Ectodermal cell (in vitro differentiated cells): ENCODE measurements around the gene BAIAP2.

ENCODE experiments used
- H3K27ac ChIP-seq: 2 replicates; pipeline ENCODE4 v1.7.0; 2013; ENCODE audit warnings: mild to moderate bottlenecking, low read depth, low read length; ENCODE audit not compliant: insufficient read depth, poor library complexity, severe bottlenecking
- H3K27me3 ChIP-seq: 2 replicates; pipeline ENCODE4 v1.7.0; 2013; ENCODE audit warnings: mild to moderate bottlenecking, low read length; ENCODE audit not compliant: insufficient read depth, control insufficient read depth, poor library complexity, severe bottlenecking
- H3K36me3 ChIP-seq: one replicate; pipeline ENCODE4 v1.7.0; 2013; ENCODE audit warnings: low read length; ENCODE audit not compliant: control insufficient read depth, insufficient read depth
- H3K4me1 ChIP-seq: one replicate; pipeline ENCODE4 v1.7.0; 2013; ENCODE audit warnings: low read length; ENCODE audit not compliant: control insufficient read depth, insufficient read depth
- H3K4me3 ChIP-seq: 2 replicates; pipeline ENCODE4 v1.7.0; 2013; ENCODE audit warnings: low read depth, low read length, control low read depth; ENCODE audit not compliant: insufficient read depth
- H3K9me3 ChIP-seq: 2 replicates; pipeline ENCODE4 v1.7.0; 2013; ENCODE audit warnings: mild to moderate bottlenecking, low read length, moderate library complexity; ENCODE audit not compliant: control insufficient read depth
- WGBS, 2 experiments: methylation state at CpG; one replicate each; pipeline ENCODE4 v1.1.7; 2013; ENCODE audit warnings: missing lambda C conversion rate in 2 of 2; 5-methylcytosine and 5-hydroxymethylcytosine counted together

The BAIAP2 gene

DNA sequence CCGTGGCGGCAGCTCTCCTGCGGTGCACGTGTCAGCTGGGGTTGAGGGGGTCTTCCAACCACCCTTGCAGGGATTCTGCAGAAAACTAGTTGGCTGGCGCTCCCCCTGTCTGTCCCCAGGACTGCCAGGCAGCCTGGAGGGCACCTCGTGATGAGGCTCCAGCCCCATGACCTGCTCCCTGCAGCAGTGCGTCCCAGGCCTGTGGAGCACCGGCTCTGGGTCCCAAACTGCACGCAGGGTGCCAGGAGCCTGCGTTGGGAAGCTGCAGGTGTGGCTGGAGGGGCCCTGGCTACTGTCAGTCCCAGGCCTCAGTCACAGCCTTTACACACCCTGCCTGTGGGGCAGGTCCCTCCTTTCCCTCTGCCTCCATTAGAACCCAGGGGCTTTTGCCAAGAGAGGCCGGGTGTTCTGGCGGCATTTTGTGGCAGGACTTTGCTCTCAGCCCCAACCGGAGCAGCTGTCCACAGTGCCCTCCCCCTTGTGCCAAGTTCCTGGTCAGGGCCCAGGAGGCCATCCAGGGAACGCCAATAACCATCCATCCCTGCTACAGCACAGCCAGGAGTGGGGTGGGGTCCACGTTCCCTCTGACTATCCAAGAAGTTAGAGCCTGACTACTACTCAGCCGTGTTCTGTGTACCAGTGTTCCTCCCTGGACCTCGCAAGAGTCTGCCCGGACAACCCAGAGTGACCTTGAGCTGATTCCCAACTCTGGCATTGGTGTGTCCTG lies 34.2 kb upstream of the BAIAP2 start:
- Histone ChIP-seq H3K9me3 (no peaks in the 10 kb centered on the region), H3K4me1 (no peaks in the 10 kb centered on the region), H3K36me3 (peaks cover 12% of the 10 kb centered on the region), H3K27ac (no peak overlapping the region), H3K27me3 (peaks cover 34% of the 10 kb centered on the region), H3K4me3 (no peak overlapping the region)
- 92 to 93% methylated on average over 18 of the region's 18 CpGs for WGBS, 2 experiments

DNA sequence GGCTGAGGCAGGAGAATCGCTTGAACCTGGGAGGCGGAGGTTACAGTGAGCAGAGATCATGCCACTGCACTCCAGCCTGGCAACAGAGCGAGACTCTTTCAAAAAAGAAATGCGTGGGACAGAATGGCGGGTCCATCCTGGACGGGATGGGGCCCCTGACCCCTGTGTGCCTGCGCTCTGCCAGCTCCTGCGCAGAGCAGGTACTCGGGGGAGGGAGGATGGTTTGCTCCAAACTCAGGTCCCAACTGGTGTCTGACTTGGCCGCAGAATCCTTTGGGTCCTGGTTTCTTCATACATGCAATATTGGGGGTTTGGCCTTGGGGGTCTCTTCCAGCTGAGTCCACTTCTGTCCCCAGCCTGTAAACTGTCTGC lies 33.0 kb upstream of the BAIAP2 start:
- no peaks in the 10 kb centered on the region for H3K9me3 ChIP-seq
- no peak overlapping the region for H3K27ac ChIP-seq
- peaks cover 43% of the 10 kb centered on the region for H3K27me3 ChIP-seq
- no peak overlapping the region for H3K4me3 ChIP-seq
- WGBS, 2 experiments = 89 to 91% methylated on average over 10 of the region's 10 CpGs
- H3K36me3 ChIP-seq = peaks cover 10% of the 10 kb centered on the region
- no peaks in the 10 kb centered on the region for H3K4me1 ChIP-seq

DNA sequence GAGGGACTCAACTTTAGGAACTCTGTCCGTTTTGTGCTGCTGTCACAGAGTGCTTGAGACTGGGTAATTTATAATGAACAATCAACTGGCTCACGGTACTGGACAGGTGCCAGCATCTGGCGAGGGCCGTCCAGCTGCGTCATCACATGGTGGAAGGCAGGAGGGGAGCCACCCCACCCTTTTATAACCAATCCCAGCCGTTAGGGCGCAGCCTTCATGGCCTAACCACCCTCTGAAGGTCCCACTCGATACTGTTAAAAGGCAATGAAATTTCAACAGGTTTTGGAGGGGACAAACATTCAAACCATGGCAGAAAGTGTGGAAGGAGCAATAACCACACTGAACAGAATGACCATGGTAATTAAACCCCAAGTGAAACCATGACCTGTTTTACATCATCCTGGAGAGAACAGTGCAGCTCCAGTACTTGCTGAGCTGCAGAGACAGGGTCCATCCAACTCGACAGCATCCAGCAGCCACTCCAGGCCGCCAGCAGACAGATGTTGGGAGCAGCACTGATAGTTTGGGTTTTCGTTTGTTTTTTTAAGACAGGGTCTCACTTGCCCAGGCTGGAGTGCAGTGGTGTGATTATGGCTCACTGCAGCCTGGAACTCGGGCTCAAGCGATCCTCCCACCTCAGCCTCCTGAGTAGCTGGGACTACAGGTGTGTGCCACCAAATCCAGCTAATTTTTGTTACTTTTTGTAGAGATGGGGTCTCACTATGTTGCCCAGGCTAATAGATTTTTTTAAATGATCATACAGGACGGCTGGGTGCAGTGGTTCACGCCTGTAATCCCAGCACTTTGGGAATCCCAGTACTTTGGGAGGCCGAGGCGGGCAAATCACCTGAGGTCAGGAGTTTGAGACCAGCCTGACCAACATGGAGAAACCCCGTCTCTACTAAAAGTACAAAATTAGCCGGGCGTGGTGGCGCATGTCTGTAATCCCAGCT lies 32.3 kb upstream of the BAIAP2 start:
- peaks cover 46% of the 10 kb centered on the region for H3K27me3 ChIP-seq
- 83 to 87% methylated on average over 21 of the region's 21 CpGs for WGBS, 2 experiments
- H3K36me3 ChIP-seq = peaks cover 6% of the 10 kb centered on the region
- H3K4me3 ChIP-seq = no peak overlapping the region
- no peaks in the 10 kb centered on the region for H3K4me1 ChIP-seq
- H3K27ac ChIP-seq = no peak overlapping the region
- no peaks in the 10 kb centered on the region for H3K9me3 ChIP-seq

GRCh38 chr17:81003711-81004475 lies 31.1 kb upstream of the BAIAP2 start:
- H3K4me1 ChIP-seq = no peaks in the 10 kb centered on the region
- peaks cover 46% of the 10 kb centered on the region for H3K27me3 ChIP-seq
- no peaks in the 10 kb centered on the region for H3K36me3 ChIP-seq
- no peaks in the 10 kb centered on the region for H3K9me3 ChIP-seq
- H3K27ac ChIP-seq = no peak overlapping the region
- WGBS, 2 experiments = 5% methylated on average over 71 to 72 of the region's 72 CpGs
- peak overlapping the region; percentile 21 for H3K4me3 ChIP-seq

GRCh38 chr17:81006891-81007290 lies 28.1 kb upstream of the BAIAP2 start:
- H3K4me1 ChIP-seq = no peaks in the 10 kb centered on the region
- no peaks in the 10 kb centered on the region for H3K9me3 ChIP-seq
- no peaks in the 10 kb centered on the region for H3K36me3 ChIP-seq
- H3K27ac ChIP-seq = no peak overlapping the region
- H3K27me3 ChIP-seq = peaks cover 46% of the 10 kb centered on the region
- 77 to 90% methylated on average over 10 of the region's 10 CpGs for WGBS, 2 experiments
- H3K4me3 ChIP-seq = no peak overlapping the region

GRCh38 chr17:81008140-81008539 lies 26.8 kb upstream of the BAIAP2 start:
- H3K4me1 ChIP-seq = no peaks in the 10 kb centered on the region
- H3K36me3 ChIP-seq = no peaks in the 10 kb centered on the region
- H3K27me3 ChIP-seq = peaks cover 39% of the 10 kb centered on the region
- H3K27ac ChIP-seq = no peak overlapping the region
- 89 to 90% methylated on average over 11 of the region's 11 CpGs for WGBS, 2 experiments
- H3K4me3 ChIP-seq = no peak overlapping the region
- no peaks in the 10 kb centered on the region for H3K9me3 ChIP-seq

- no peaks in the 10 kb centered on the region for H3K9me3 ChIP-seq
- no peaks in the 10 kb centered on the region for H3K36me3 ChIP-seq
- no peak overlapping the region for H3K27ac ChIP-seq
- H3K27me3 ChIP-seq = peaks cover 29% of the 10 kb centered on the region
- WGBS, 2 experiments = 86 to 90% methylated on average over 14 of the region's 14 CpGs
- H3K4me1 ChIP-seq = no peaks in the 10 kb centered on the region
- no peak overlapping the region for H3K4me3 ChIP-seq
Observed at GRCh38 chr17:81009136-81009535, 25.8 kb upstream of the BAIAP2 start.

DNA sequence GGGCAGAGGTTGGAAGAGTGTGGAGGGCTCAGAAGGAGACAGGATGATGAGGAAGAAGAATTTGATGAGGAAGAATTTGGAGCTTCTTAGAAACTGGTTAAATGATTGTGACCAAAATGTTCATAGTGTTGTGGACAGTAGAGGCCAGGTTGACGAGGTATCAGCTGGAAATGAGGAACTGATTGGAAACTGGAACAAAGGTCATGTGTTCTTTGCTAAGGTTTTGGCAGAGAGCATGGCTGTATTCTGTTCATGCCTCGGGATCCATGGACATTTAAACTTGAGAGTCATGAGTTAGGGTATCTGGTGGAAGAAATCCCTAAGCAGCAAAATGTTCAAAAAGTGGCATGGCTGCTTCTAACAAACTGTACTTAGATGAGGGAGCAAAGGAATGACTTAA lies 24.0 kb upstream of the BAIAP2 start:
- no peak overlapping the region for H3K27ac ChIP-seq
- H3K27me3 ChIP-seq = peaks cover 11% of the 10 kb centered on the region
- no peaks in the 10 kb centered on the region for H3K36me3 ChIP-seq
- no peaks in the 10 kb centered on the region for H3K9me3 ChIP-seq
- 93 to 95% methylated on average over 2 of the region's 2 CpGs for WGBS, 2 experiments
- H3K4me3 ChIP-seq = no peak overlapping the region
- no peaks in the 10 kb centered on the region for H3K4me1 ChIP-seq

DNA sequence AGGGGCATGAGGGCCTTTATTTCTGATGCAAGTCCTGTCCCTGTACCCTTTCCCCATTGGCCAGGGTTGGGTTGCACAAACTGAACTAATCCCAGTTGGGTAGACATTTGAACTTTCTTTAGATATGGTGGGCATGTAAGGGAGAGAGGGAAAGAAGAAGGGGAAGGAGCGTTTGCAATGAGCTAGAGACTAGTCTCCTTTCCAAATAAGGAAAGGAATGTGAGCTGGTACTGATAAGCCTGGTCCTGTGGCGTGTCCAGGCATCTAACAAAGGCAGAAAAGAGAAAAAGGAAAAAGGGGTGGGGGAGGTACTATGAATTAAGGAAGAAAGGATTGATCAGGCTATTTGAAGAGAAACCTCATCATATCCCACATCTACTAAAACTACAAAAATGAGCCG lies 23.0 kb upstream of the BAIAP2 start:
- Histone ChIP-seq H3K9me3 (no peaks in the 10 kb centered on the region), H3K4me1 (no peaks in the 10 kb centered on the region), H3K4me3 (no peak overlapping the region), H3K27ac (no peak overlapping the region), H3K36me3 (no peaks in the 10 kb centered on the region), H3K27me3 (peaks cover 4% of the 10 kb centered on the region)
- WGBS, 2 experiments = 79% methylated on average over 3 of the region's 3 CpGs
